ENCODE results near the gene SND1. TPM values are rescaled to one million over a fixed set of nuclear protein-coding genes. Genes with fewer than 3 reads are reported as not detected.

Gene SND1
- total RNA-seq, 6 experiments from 2014 or later: 217 to 259 (median 247) TPM

GRCh38 chr7:127909424-127910152, 257.6 kb downstream of the SND1 start:
- peaks cover 53% of the 10 kb centered on the region for H3K4me1 Mint-ChIP-seq (ENCODE audit: low read depth)
- no peak overlapping the region for H3K4me3 Mint-ChIP-seq
- no peak for DNase-seq
- no peaks in the 10 kb centered on the region for H3K9me3 Mint-ChIP-seq
- H3K36me3 Mint-ChIP-seq (ENCODE audit: low read depth): peaks cover 13% of the 10 kb centered on the region; the same call in 1 of the 2 replicates
- H3K27me3 Mint-ChIP-seq (ENCODE audit: insufficient read depth): no peaks in the 10 kb centered on the region; the same call in 1 of the 2 replicates
- no peak overlapping the region for H3K27ac Mint-ChIP-seq
- no peak for TF ChIP-seq CTCF (IDR thresholded peaks at IDR 0.05)

DNA sequence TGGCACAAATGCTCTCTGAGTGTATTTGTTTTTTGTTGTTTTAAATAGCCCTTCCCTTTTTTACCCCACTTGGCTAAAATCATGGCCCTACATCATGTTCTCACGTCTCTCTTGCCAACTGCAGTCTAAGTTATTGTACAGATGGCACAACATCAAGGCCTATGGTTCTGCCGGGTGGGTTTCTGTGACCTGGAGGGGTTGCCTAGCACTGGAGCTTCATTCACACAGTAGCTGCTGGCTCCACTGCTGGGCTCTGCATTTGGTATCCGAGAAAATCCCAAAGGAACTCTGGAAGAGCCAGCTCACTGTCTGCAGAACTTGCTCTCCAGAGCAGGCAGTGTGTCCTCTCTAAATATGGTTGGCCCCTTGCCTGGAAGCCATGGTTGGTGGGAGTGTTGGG, 258.7 kb downstream of the SND1 start:
- TF ChIP-seq CTCF (IDR thresholded peaks at IDR 0.05): no peak
- Mint-ChIP-seq H3K36me3 (ENCODE audit: low read depth) (peaks cover 13% of the 10 kb centered on the region; the same call in 1 of the 2 replicates), H3K9me3 (no peaks in the 10 kb centered on the region), H3K4me1 (ENCODE audit: low read depth) (peaks cover 42% of the 10 kb centered on the region), H3K27me3 (ENCODE audit: insufficient read depth) (no peaks in the 10 kb centered on the region; the same call in 1 of the 2 replicates), H3K27ac (no peak overlapping the region; the same call in 1 of the 2 replicates), H3K4me3 (no peak overlapping the region)
- no peak for DNase-seq

GRCh38 chr7:127911968-127912511, 260.0 kb downstream of the SND1 start:
- Mint-ChIP-seq H3K4me3 (no peak overlapping the region), H3K27me3 (ENCODE audit: insufficient read depth) (no peaks in the 10 kb centered on the region; the same call in 1 of the 2 replicates), H3K4me1 (ENCODE audit: low read depth) (peaks cover 28% of the 10 kb centered on the region), H3K36me3 (ENCODE audit: low read depth) (peaks cover 12% of the 10 kb centered on the region; the same call in 1 of the 2 replicates), H3K27ac (no peak overlapping the region), H3K9me3 (no peaks in the 10 kb centered on the region)
- DNase-seq: no peak
- no peak for TF ChIP-seq CTCF (IDR thresholded peaks at IDR 0.05)

DNA sequence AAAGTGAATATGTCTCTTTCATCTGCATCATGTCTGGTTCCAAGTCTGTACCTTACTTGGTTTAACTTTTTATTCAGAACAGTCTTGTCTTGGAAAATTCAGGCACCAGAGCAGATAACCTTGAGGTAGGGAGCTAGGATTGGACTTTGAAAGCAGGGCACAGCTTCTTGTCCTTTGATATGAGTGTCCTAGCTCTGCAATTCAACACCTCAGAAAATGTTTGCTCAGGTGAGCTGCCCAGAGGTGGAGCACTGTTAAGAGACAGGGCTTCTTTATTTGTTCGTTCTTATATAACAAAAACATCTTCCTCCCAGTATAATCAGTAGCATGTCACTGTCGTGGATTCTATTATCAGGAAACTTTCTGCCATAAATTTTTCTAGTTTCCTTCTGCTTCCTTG, 260.9 kb downstream of the SND1 start:
- no peak for TF ChIP-seq CTCF (IDR thresholded peaks at IDR 0.05)
- Mint-ChIP-seq H3K27me3 (ENCODE audit: insufficient read depth) (no peaks in the 10 kb centered on the region; the same call in 1 of the 2 replicates), H3K4me3 (no peak overlapping the region), H3K27ac (no peak overlapping the region), H3K36me3 (ENCODE audit: low read depth) (0 out of 2 replicates have a peak, but pooled peaks cover 5% of the 10 kb centered on the region), H3K4me1 (ENCODE audit: low read depth) (peaks cover 20% of the 10 kb centered on the region), H3K9me3 (no peaks in the 10 kb centered on the region)
- no peak for DNase-seq

DNA sequence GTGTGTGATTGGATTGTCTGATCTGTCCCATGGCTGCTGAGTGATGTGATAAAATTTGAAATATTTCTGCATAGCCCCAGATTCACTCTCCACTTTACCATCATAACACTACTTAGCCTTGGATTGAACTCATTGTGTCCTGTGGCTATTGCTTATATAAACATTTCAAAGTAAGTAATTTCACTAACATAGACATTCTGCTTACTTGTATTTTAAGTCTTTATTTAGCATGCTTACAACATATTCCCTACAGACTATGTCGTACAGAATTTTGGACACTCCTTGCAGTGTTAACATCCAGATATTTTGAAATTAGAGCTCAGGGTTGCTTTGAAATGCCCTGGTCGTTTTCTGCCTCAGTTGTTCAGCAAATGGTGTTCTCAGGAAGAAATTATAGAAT, 261.7 kb downstream of the SND1 start:
- Mint-ChIP-seq H3K36me3 (ENCODE audit: low read depth) (0 out of 2 replicates have a peak, but pooled peaks cover 5% of the 10 kb centered on the region), H3K4me1 (ENCODE audit: low read depth) (peaks cover 22% of the 10 kb centered on the region), H3K27me3 (ENCODE audit: insufficient read depth) (no peaks in the 10 kb centered on the region; the same call in 1 of the 2 replicates), H3K4me3 (no peak overlapping the region), H3K27ac (no peak overlapping the region), H3K9me3 (no peaks in the 10 kb centered on the region)
- no peak for TF ChIP-seq CTCF (IDR thresholded peaks at IDR 0.05)
- DNase-seq: no peak
